Keratinocyte (primary cell): ENCODE measurements around the gene PALD1.

Experiments used
- EZH2 ChIP-seq: IDR thresholded peaks from one replicate; pipeline ENCODE4 v1.6.1; 2012; ENCODE audit warnings: inconsistent platforms, mild to moderate bottlenecking, low read length, moderate library complexity
- TF ChIP-seq, protein P1 (sequence below), 3 experiments: IDR thresholded peaks in 1 of 3; conservative IDR thresholded peaks in 1 of 3; optimal IDR thresholded peaks in 1 of 3; 2 replicates in 2 of 3; 3 replicates in 1 of 3; pipeline versions ENCODE3 to v1.5.1; 2011; ENCODE audit warnings: low read length in 3 of 3, mild to moderate bottlenecking in 3 of 3, moderate library complexity in 2 of 3, control low read depth in 1 of 3, inconsistent platforms in 1 of 3; ENCODE audit not compliant: insufficient read depth in 2 of 3; ENCODE audit errors: extremely low read depth in 1 of 3

GRCh38 chr10:70615211-70615610 is 136.6 kb downstream of the PALD1 start:
- TF ChIP-seq, protein P1, sequence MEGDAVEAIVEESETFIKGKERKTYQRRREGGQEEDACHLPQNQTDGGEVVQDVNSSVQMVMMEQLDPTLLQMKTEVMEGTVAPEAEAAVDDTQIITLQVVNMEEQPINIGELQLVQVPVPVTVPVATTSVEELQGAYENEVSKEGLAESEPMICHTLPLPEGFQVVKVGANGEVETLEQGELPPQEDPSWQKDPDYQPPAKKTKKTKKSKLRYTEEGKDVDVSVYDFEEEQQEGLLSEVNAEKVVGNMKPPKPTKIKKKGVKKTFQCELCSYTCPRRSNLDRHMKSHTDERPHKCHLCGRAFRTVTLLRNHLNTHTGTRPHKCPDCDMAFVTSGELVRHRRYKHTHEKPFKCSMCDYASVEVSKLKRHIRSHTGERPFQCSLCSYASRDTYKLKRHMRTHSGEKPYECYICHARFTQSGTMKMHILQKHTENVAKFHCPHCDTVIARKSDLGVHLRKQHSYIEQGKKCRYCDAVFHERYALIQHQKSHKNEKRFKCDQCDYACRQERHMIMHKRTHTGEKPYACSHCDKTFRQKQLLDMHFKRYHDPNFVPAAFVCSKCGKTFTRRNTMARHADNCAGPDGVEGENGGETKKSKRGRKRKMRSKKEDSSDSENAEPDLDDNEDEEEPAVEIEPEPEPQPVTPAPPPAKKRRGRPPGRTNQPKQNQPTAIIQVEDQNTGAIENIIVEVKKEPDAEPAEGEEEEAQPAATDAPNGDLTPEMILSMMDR (optimal IDR thresholded peaks at IDR 0.05 in 1 of 3, IDR thresholded peaks at IDR 0.05 in 1 of 3, conservative IDR thresholded peaks at IDR 0.05 in 1 of 3; ENCODE audit: extremely low read depth in 1 of 3, insufficient read depth in 2 of 3, low read length in 3 of 3), result no peak
- no peak for TF ChIP-seq EZH2
